AG08396 (cell line): ENCODE results near the gene TMEM43.

Experiments used
- DNase-seq: peaks from one replicate; pipeline ENCODE4 v3.0.0; 2012; ENCODE audit warnings: low spot score, mixed read lengths

The TMEM43 gene

DNA sequence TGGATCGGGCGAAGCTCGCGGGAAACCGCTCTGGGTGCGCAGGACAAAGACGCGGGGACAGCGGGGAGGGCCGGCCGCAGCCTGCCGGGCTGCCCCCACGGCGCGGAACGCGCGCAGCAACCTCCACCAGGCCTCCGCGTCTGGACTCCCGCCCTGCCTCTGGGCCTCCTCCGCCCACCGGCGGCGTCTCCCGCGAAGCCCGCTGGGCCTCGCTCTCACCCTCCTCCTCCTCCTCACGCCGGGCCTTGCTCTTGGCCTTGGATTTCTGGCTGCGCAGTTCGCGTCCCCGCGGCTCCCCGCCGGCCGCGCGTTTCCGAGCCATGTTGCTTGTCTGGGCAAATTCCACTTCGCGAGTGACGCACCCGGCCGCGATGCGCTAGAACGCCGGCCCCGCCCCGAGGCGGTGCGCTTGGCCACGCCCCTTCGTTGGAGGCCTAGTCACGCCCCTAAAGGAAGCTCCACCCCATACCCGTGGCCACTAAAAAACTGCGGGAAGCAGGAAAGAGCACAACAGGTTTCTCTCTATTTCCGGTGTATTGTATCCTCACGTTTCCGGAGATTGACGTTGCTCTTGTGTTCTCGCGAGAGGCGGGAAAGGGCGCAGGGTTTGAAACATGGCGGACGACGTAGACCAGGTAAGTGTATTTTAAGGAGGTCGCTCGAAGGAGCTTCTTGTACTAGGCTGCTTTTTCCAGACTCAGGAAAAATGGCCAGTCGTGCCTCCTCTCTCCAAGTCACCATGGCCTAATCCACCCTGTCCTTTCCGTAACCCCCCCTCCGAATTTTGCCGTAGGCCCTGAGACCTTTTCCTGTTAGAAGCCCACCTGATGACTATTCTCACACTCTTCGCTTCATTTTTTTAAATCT lies 53.6 kb downstream of the TMEM43 start, which contains the start of the genes LSM3 and XPC:
TSS of gene LSM3 (plus strand) at position 571 of the 867 bp plus-strand sequence. CDS start at position 615, 44 bp downstream.
TSS of gene XPC (minus strand) at position 355 of the 867 bp plus-strand sequence. CDS start at position 322, 33 bp downstream.
- peak; percentile 96 for DNase-seq

DNA sequence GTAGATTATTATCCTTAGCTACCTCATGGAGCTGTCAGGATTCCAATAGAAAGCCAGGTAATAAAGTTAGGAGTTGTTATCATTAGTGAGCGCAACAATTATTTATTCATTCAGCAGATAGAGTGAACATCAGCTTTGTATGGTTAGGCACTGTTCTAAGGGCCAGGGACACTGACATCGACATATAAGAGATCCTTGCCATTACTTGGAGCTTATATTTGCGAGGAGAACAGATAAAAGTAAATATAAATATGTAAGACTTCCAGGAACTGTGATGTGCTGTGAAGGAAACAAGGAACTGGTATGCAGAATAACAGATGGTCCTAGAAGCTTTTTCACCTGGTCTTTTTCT lies 54.2 kb downstream of the TMEM43 start:
- no peak for DNase-seq

GRCh38 chr3:14179795-14180194 lies 54.9 kb downstream of the TMEM43 start:
- no peak for DNase-seq

- DNase-seq, result no peak
These were observed 56.4 kb downstream of the TMEM43 start for GRCh38 chr3:14181253-14181652.

DNA sequence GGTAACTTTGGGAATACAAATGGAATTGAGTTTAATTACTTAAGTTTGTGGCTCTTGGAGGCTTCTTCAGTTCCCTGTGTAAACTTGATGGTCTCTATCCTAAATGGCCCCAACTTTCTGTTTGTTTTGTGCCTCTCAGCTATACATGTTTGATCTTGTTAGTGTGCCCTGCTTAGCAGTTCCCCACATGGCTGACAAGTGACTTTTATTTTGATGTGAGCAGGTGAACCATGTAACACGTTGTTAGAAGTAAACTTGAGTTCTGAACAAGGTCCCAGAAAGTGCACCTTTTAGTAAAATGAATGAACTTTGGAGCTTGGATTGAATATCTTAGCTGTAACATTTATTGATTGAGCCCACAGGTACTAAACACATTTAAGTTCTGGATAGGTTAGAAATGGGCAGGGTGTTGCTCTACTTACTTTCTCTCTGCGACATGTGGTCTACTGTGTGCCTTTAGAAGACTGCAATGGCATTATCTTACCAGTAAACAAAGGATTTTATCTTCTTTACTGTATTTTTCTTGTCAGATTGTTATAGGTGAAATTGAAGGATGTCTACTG lies 58.2 kb downstream of the TMEM43 start:
- no peak for DNase-seq

DNA sequence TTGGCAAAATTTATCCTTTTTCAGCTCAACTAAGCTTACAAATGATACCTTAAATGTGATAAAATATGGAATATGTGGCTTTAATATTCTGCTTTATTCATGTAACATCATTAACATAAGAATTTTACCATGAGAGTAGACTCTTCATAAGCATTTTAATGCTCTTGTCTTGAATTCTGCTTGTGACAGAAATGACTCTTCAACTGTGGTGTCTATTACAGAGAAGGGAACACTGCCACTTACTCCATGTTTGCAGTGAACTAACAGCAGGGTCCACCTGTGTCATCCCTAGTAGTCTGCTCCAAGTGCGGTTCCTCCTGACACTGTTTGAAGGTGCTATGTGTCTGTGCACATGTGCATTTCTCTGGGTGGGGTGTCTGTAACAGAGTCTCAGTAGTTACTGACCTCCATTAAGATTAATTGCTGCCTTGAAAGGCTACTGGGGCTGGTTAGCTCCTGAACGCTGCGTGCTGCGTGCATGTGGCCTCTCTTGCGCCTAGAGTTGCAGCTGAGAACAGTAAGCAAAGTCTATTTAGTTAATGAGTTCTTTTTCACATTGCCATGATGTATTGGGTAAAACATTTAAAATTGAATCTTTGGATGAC lies 62.1 kb downstream of the TMEM43 start:
- DNase-seq, result no peak

- no peak for DNase-seq
These were observed 63.3 kb downstream of the TMEM43 start for GRCh38 chr3:14188041-14188754.
